Astrocyte (in vitro differentiated cells and primary cell): ENCODE measurements around the gene MUC6. TPM values are rescaled to one million over a fixed set of nuclear protein-coding genes. Genes with fewer than 3 reads are reported as not detected.

Experiments
- DNase-seq: peaks from one replicate; pipeline ENCODE4 v3.0.0-alpha.2; 2010; ENCODE audit warnings: low read depth
- FAIRE-seq: peaks from 2 replicates; lab custom pipeline; 2011; peaks lifted over from hg19 to GRCh38; lab: Jason Lieb, UNC
- H2AFZ ChIP-seq: 2 replicates; pipeline ENCODE4 v1.6.0; 2012; ENCODE audit warnings: low read depth, low read length, inconsistent platforms
- H3K27ac ChIP-seq: 2 replicates; pipeline ENCODE4 v1.5.1; 2011; ENCODE audit warnings: low read depth, low read length, inconsistent platforms
- H3K27me3 ChIP-seq: 2 replicates; pipeline ENCODE4 v1.6.0; 2011; ENCODE audit warnings: low read length, inconsistent platforms; ENCODE audit not compliant: insufficient read depth
- H3K36me3 ChIP-seq: 2 replicates; pipeline ENCODE4 v1.5.1; 2011; ENCODE audit warnings: low read length, inconsistent platforms; ENCODE audit not compliant: insufficient read depth
- H3K4me1 ChIP-seq: 2 replicates; pipeline ENCODE4 v1.5.1; 2011; ENCODE audit warnings: low read length, inconsistent platforms; ENCODE audit not compliant: insufficient read depth
- H3K4me2 ChIP-seq: 2 replicates; pipeline ENCODE4 v1.6.0; 2012; ENCODE audit warnings: low read length, inconsistent platforms
- H3K4me3 ChIP-seq: 2 replicates; pipeline ENCODE4 v1.5.1; 2011; ENCODE audit warnings: low read depth, mild to moderate bottlenecking, low read length, inconsistent platforms; ENCODE audit not compliant: insufficient read depth
- H3K79me2 ChIP-seq: 2 replicates; pipeline ENCODE4 v1.6.0; 2012; ENCODE audit warnings: mild to moderate bottlenecking, low read length, inconsistent platforms; ENCODE audit not compliant: insufficient read depth
- H3K9ac ChIP-seq: 2 replicates; pipeline ENCODE4 v1.6.0; 2012; ENCODE audit warnings: mild to moderate bottlenecking, low read length, inconsistent platforms
- H3K9me3 ChIP-seq: 2 replicates; pipeline ENCODE4 v1.5.1; 2012; ENCODE audit warnings: low read depth, mild to moderate bottlenecking, low read length, inconsistent platforms; ENCODE audit not compliant: insufficient read depth
- H4K20me1 ChIP-seq: 2 replicates; pipeline ENCODE4 v1.6.0; 2012; ENCODE audit warnings: low read length, inconsistent platforms; ENCODE audit not compliant: insufficient read depth
- H3K27ac Mint-ChIP-seq: one replicate; pipeline ENCODE4 v1.8.0; 2021; ENCODE audit warnings: mild to moderate bottlenecking, mixed read lengths; ENCODE audit not compliant: unreplicated experiment
- H3K27me3 Mint-ChIP-seq: one replicate; pipeline ENCODE4 v1.8.0; 2021; ENCODE audit warnings: low read depth, mixed read lengths; ENCODE audit not compliant: unreplicated experiment
- H3K36me3 Mint-ChIP-seq: one replicate; pipeline ENCODE4 v1.8.0; 2021; ENCODE audit warnings: low read depth, mixed read lengths; ENCODE audit not compliant: unreplicated experiment
- H3K4me1 Mint-ChIP-seq: one replicate; pipeline ENCODE4 v1.8.0; 2021; ENCODE audit warnings: low read depth, mixed read lengths; ENCODE audit not compliant: unreplicated experiment
- H3K4me3 Mint-ChIP-seq: one replicate; pipeline ENCODE4 v1.8.0; 2021; ENCODE audit warnings: mild to moderate bottlenecking, moderate library complexity, mixed read lengths; ENCODE audit not compliant: unreplicated experiment
- H3K9me3 Mint-ChIP-seq: one replicate; pipeline ENCODE4 v1.8.0; 2021; ENCODE audit warnings: mild to moderate bottlenecking, mixed read lengths; ENCODE audit not compliant: unreplicated experiment
- EZH2 ChIP-seq: IDR thresholded peaks from 2 replicates; pipeline ENCODE4 v1.6.1; 2012; ENCODE audit warnings: mild to moderate bottlenecking, low read length, inconsistent platforms; ENCODE audit not compliant: insufficient read depth
- total RNA-seq: library from RNA; stranded (reverse); gene quantifications from 2 replicates; pipeline ENCODE4 v1.2.1, GENCODE V29; 2021
- TF ChIP-seq, protein P1 (sequence below): IDR thresholded peaks from 2 replicates; pipeline ENCODE4 v1.5.1; 2011; ENCODE audit warnings: low read depth, mild to moderate bottlenecking, inconsistent platforms, low read length, moderate library complexity; ENCODE audit not compliant: insufficient read depth

MUC6 gene
- total RNA-seq, 1 donor from 2014 or later, result not detected

DNA sequence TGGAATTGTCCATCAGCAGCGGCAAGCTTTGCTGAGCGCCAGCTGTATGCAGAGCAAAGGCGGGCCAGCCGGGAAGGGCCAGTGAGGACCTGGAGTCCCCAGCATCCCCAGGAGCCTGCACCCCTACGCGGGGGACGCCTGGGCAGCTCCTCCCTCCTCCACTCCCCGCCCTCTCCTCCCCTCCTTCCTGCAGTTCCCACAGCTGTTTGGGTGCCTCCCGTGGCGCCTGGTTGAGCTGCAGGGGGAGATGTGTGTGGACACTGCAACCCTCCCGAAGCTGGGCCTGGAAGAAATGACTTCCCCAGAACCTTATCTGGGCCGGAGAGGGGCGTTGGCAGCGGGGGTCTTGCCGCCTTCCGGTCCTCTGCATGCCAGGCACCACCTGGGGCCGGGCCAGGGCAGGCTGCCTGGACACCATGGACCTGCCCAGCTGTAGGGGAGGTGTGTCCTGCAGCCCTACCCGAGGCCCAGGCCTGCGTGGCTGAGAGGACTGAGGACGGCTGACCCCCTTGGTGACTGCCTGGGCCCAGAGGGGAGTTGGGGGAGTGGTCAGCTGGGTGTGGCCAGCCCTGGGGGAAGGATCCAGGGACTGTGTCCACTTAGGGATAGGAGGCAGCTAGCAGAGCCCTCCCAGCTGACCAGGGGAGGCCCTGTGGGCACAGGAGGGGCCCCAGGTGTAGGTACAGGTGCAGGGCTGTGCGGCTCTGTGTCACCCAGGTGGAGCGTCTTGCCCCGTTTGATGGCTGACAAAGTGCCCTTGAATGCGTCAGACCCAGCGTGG, 16.8 kb upstream of the MUC6 start:
- no peak for FAIRE-seq

DNA sequence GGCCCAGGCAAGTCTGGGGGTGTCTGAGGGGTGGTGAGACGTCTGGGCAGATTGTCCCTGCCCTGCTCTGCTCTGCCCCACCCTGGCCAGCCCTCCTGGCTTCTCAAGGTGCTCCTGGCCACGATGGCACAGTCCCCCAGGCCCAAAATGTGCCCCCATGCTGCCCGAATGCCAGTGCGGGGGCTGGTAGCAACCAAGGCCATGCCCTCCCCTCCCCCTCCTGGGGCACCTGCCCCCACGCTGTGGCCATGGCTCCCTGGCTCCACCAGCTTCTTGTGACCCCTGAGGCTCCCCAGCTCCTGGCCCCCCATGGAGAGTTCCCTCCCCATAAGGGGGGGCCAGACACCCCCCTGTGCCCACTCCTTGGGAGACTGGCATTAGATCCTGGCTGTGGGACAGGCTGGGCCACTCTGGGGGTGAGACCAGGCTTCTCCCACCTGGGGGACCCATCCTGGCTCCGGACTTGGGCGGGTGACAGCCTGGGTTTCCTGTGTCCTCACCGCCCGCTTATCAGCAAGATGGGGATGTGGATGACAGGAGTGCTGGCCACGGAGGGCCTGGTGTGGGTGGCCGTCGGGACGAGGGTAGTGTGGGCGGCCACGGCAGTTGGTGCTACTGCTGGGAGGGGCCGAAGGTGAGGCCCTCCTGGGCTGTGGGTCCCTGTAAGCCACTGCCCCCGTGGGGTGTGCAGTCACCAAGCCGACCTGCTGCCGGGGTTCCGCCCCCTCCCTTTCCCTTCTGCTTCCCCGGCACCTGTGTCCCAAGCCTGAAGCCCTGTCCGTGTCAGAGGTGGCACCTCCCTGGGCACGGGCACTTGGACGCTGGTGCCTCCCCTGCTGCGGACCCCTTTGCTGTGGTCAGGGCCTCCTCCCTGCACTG, 15.9 kb upstream of the MUC6 start:
- FAIRE-seq, result no peak
- H3K36me3 Mint-ChIP-seq, result peaks cover 4% of the 10 kb centered on the region

More for the DNA sequence above, 16.8 kb upstream of the MUC6 start:
- Histone ChIP-seq H3K79me2 (no peaks in the 10 kb centered on the region), H3K4me2 (no peak overlapping the region), H3K27me3 (peaks cover 6% of the 10 kb centered on the region), H3K9me3 (no peaks in the 10 kb centered on the region), H4K20me1 (no peaks in the 10 kb centered on the region), H3K4me1 (no peaks in the 10 kb centered on the region), H3K36me3 (no peaks in the 10 kb centered on the region), H3K27ac (no peak overlapping the region), H3K9ac (no peak overlapping the region), H2AFZ (no peak overlapping the region), H3K4me3 (no peak overlapping the region)
- no peaks in the 10 kb centered on the region for H3K4me1 Mint-ChIP-seq
- TF ChIP-seq, protein P1, sequence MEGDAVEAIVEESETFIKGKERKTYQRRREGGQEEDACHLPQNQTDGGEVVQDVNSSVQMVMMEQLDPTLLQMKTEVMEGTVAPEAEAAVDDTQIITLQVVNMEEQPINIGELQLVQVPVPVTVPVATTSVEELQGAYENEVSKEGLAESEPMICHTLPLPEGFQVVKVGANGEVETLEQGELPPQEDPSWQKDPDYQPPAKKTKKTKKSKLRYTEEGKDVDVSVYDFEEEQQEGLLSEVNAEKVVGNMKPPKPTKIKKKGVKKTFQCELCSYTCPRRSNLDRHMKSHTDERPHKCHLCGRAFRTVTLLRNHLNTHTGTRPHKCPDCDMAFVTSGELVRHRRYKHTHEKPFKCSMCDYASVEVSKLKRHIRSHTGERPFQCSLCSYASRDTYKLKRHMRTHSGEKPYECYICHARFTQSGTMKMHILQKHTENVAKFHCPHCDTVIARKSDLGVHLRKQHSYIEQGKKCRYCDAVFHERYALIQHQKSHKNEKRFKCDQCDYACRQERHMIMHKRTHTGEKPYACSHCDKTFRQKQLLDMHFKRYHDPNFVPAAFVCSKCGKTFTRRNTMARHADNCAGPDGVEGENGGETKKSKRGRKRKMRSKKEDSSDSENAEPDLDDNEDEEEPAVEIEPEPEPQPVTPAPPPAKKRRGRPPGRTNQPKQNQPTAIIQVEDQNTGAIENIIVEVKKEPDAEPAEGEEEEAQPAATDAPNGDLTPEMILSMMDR, result no peak
- no peak for TF ChIP-seq EZH2
- peaks cover 22% of the 10 kb centered on the region for H3K27me3 Mint-ChIP-seq
- peaks cover 4% of the 10 kb centered on the region for H3K9me3 Mint-ChIP-seq
- no peak overlapping the region for H3K4me3 Mint-ChIP-seq
- DNase-seq, result no peak
- H3K36me3 Mint-ChIP-seq, result peaks cover 5% of the 10 kb centered on the region
- no peak overlapping the region for H3K27ac Mint-ChIP-seq

More for the DNA sequence above, 15.9 kb upstream of the MUC6 start:
- no peaks in the 10 kb centered on the region for H3K4me1 Mint-ChIP-seq
- no peaks in the 10 kb centered on the region for H3K9me3 Mint-ChIP-seq
- no peak overlapping the region for H3K27ac ChIP-seq
- peaks cover 12% of the 10 kb centered on the region for H3K27me3 ChIP-seq
- no peak overlapping the region for H3K4me3 Mint-ChIP-seq
- H3K36me3 ChIP-seq, result no peaks in the 10 kb centered on the region
- H3K9me3 ChIP-seq, result no peaks in the 10 kb centered on the region
- H3K79me2 ChIP-seq, result no peaks in the 10 kb centered on the region
- H3K4me1 ChIP-seq, result no peaks in the 10 kb centered on the region
- H3K9ac ChIP-seq, result no peak overlapping the region
- DNase-seq, result no peak
- no peak overlapping the region for H3K4me2 ChIP-seq
- H3K27ac Mint-ChIP-seq, result no peak overlapping the region
- no peak overlapping the region for H2AFZ ChIP-seq
- H4K20me1 ChIP-seq, result no peaks in the 10 kb centered on the region
- peaks cover 21% of the 10 kb centered on the region for H3K27me3 Mint-ChIP-seq
- H3K4me3 ChIP-seq, result no peak overlapping the region
- TF ChIP-seq, protein P1, result no peak
- TF ChIP-seq EZH2, result no peak
